GM18508 (cell line): Measurements from ENCODE around the gene RHOBTB3.
A peak's percentile ranks its signal among the peaks of the same experiment; 100 is the strongest.
"Not testable (repeated sequence)": the region's sequence is repeated elsewhere in the genome, so short reads cannot be mapped to it uniquely, and the experiment has no call there.

Experiments used
- ATAC-seq: cut with Tn5 transposase; IDR thresholded peaks from one replicate; pipeline ENCODE4 v1.9.1; 2021; ENCODE audit warnings: moderate number of reproducible peaks; ENCODE audit not compliant: insufficient read depth, unreplicated experiment

Gene RHOBTB3

GRCh38 chr5:95712347-95712958 is 18.7 kb upstream of the RHOBTB3 start:
- no peak for ATAC-seq

- ATAC-seq = not testable (repeated sequence)
Measured at GRCh38 chr5:95713246-95713645, 17.9 kb upstream of the RHOBTB3 start.

GRCh38 chr5:95713960-95714710 is 17.0 kb upstream of the RHOBTB3 start:
- ATAC-seq = no peak

- no peak for ATAC-seq
Measured at GRCh38 chr5:95715799-95716461, 15.2 kb upstream of the RHOBTB3 start.

- no peak for ATAC-seq
Measured at GRCh38 chr5:95717439-95717838, 13.7 kb upstream of the RHOBTB3 start.

GRCh38 chr5:95718203-95718602 is 12.9 kb upstream of the RHOBTB3 start:
- peak; percentile 86 for ATAC-seq

GRCh38 chr5:95718738-95719137 is 12.4 kb upstream of the RHOBTB3 start:
- ATAC-seq = no peak

GRCh38 chr5:95720094-95720786 is 10.9 kb upstream of the RHOBTB3 start:
- ATAC-seq = no peak

- ATAC-seq = no peak
Measured at GRCh38 chr5:95721582-95722295, 9.4 kb upstream of the RHOBTB3 start.

- no peak for ATAC-seq
Measured at GRCh38 chr5:95723632-95724369, 7.3 kb upstream of the RHOBTB3 start.

GRCh38 chr5:95725071-95725820 is 5.9 kb upstream of the RHOBTB3 start:
- ATAC-seq = no peak

- peak; percentile 33 for ATAC-seq
Measured at GRCh38 chr5:95725937-95726810, 5.0 kb upstream of the RHOBTB3 start.

GRCh38 chr5:95726811-95727763 is 4.0 kb upstream of the RHOBTB3 start:
- no peak for ATAC-seq

GRCh38 chr5:95727764-95728191 is 3.4 kb upstream of the RHOBTB3 start:
- peak; percentile 34 for ATAC-seq

- no peak for ATAC-seq
Measured at GRCh38 chr5:95728494-95729114, 2.5 kb upstream of the RHOBTB3 start.
